GM19025 (cell line): ENCODE results near the gene GPR156.
"Not testable (repeated sequence)": the region's sequence is repeated elsewhere in the genome, so short reads cannot be mapped to it uniquely, and the experiment has no call there.

Source experiments
- ATAC-seq: cut with Tn5 transposase; IDR thresholded peaks from one replicate; pipeline ENCODE4 v1.9.1; 2021; ENCODE audit warnings: mild to moderate bottlenecking, low read depth, moderate library complexity; ENCODE audit not compliant: unreplicated experiment

GPR156 gene

DNA sequence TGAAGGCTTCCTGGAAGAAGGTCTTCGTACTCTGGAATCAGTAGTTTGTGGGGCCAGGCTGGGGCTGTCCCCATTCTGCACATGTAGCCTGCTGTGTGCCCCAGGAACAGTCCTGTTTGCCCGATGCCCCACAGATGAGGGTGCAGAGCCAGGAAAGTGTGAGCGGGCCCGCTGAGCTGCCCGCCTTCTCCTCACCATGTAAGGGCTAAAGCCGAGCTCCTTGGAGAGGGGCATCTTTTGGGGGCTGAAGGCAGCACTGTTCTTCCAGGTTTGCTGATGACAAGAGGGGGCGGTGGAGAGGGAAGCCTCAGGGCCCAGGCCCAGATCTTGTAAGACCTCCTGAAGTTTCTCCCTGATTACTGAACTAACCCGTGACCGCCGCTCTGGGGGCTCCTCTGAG is 117.5 kb downstream of the GPR156 start:
- ATAC-seq: no peak

- ATAC-seq: no peak
Observed at GRCh38 chr3:120163816-120164215, 121.2 kb downstream of the GPR156 start.

GRCh38 chr3:120163026-120163425 is 122.0 kb downstream of the GPR156 start:
- no peak for ATAC-seq

DNA sequence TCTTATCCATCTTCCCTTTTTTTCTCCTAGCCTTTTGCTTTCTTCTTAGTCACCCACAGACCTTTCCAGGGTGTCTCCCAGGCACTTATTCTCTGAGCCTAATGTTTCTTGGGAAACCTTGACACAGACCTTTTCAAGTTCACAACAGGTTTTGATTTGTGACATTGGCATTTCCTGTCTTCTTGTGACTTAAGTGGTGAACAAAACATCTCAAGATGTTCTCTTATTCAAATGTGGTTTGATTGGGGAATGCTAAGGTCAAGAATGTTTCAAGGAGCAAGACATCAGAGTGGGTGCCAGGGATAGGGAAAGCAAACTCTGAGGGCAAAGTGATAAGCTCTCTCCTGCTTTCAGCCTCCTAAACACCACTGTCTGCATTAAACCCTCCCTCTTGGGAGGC is 122.6 kb downstream of the GPR156 start:
- ATAC-seq: no peak

DNA sequence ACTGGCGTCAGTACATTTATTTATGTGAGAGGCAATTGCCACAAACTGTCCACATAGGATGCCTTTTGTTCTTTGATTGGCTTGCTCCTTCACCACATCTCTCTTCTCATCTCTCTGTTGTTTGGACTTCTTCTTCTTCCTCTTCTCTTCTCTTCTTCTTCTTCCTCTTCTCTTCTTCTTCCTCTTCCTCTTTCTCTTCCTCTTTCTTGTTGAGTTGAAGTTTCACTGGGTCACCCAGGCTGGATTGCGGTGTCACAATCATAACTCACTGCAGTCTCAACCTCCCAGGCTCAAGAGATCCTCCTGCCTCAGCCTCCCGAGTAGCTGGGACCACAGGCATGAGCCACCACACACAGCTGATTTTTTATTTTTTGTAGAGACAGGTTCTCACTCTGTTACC is 123.1 kb downstream of the GPR156 start:
- ATAC-seq: no peak

- ATAC-seq: no peak
Observed at GRCh38 chr3:120160050-120160449, 125.0 kb downstream of the GPR156 start.

- no peak for ATAC-seq
Observed at GRCh38 chr3:120157681-120158080, 127.3 kb downstream of the GPR156 start.

DNA sequence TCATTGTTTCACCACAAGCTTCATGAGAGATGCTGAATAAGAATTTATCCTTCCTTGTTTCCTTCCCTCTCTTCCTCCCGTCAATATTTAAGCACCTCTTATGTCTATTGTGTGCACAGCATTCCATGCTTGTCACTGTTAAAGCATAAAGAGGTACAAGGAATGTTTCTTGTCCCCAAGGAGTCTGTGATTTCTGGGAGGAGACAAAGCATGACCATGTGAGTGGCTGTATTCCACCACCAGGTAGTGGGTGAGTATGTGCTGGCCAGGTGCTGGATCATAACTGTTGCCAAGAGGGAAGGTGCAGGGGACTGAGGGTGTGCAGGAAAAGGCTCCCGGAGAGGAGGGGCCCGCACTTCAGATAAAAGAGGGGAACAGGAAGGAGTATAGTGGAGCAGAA is 127.9 kb downstream of the GPR156 start:
- no peak for ATAC-seq

DNA sequence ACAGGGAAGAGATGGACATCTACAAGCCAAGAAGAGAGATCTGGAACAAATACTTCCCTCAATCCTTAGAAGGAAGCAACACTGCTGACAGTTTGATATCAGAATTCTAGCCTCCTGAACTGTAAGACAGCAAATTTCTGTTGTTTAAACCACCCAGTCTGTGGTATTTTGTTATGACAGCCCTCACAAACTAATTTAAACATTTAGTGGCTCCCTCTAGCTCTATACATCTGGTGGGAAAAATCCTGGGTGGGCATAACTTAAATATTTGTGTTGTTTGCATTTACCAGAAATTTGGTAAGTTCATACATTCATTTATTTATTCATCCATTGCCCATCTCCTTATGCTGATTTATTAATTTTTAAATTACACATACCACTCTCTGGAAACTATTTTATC is 128.3 kb downstream of the GPR156 start:
- ATAC-seq: no peak

DNA sequence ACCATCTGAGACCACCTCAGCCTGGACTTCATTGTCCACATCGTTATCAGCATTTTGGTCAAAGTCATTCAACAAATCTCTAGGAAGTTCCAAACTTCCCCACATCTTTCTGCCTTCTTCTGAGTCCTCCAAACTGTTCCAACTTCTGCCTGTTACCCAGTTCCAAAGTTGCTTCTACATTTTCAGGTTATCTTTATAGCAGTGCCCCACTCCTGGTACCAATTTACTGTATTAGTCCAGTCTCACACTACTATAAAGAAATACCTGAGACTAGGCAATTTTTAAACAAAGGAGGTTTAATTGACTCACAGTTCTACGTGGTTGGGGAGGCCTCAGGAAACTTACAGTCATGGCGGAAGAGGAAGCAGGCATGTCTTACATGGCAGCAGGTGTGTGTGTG is 129.3 kb downstream of the GPR156 start:
- not testable (repeated sequence) for ATAC-seq

GRCh38 chr3:120155108-120155507 is 129.9 kb downstream of the GPR156 start:
- ATAC-seq: no peak

DNA sequence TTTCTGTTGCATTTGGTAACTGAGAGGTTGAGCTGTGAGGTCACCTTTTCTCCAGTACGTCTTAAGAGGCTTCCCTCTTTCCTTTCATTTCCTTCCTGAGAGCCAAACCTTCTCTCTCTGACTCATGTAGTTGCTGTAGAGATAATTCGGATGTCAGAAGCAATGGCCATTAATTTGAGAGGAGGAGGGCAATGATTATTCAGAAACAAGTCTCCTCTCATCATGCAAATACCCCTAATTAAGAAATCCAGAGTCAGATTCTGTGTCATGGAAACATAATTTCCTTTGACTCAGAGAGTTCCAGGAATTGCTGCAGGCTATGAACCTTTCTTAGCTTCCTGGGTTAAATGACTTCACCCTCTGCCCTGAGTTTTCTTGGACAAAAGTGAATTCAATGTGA is 131.7 kb downstream of the GPR156 start:
- ATAC-seq: no peak

DNA sequence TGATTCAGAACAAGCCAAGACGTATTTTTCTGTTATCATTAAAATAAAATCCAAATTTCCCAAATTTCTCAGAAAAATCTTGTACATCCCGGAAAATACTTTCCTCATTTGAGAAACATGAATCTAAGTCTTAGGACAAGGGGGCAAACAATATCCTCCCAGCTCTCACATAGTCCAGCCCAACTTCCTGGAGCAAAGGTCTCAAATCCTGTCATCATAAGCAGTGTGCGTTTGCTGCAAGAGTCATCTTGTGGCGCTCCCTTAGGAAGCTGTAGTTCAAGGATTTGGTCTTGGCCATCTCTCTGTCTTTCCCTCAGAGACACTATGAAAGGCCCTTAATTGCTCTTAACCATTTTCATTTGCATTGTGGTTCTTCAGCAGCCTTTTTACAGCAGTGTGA is 133.2 kb downstream of the GPR156 start:
- no peak for ATAC-seq

- no peak for ATAC-seq
Observed at GRCh38 chr3:120148187-120148949, 136.7 kb downstream of the GPR156 start.

GRCh38 chr3:120147072-120147871 is 137.8 kb downstream of the GPR156 start:
- ATAC-seq: no peak

DNA sequence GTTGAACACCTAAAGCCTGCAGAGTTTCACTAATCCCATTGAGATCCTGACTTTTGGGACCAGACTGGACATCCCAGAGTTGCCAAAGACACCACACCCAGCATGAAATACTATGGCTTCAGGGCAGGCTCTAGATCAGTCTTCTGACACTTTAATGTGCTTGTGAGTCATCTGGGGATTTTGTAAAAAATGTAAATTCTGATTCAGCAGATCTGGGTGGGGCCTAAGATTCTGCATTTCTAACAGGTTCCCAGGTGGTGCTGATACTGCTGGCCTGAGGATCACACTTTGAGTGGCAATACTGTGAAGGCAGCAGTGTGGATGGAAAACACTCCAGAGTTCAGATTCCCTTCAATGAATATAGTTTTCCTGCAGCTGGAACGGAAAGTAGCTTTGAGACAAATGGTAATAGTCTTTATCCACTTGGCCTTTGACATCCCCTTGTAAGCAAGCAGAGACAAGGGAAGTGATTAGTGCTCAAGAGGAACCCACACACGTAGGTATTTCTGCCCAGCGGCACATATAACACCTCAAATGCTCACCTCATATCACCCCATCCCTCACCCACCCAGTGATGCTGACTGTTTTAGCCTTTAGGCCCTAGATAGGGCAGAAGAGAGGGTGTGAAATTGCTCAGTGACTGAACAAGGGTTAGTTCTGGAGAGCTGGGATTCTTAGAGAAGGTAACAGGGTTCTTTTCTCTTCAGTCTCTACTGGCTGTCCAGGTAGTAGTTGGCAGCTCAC is 139.3 kb downstream of the GPR156 start:
- ATAC-seq: no peak

GRCh38 chr3:120144267-120144666 is 140.8 kb downstream of the GPR156 start:
- no peak for ATAC-seq

GRCh38 chr3:120143676-120144075 is 141.3 kb downstream of the GPR156 start:
- ATAC-seq: no peak

DNA sequence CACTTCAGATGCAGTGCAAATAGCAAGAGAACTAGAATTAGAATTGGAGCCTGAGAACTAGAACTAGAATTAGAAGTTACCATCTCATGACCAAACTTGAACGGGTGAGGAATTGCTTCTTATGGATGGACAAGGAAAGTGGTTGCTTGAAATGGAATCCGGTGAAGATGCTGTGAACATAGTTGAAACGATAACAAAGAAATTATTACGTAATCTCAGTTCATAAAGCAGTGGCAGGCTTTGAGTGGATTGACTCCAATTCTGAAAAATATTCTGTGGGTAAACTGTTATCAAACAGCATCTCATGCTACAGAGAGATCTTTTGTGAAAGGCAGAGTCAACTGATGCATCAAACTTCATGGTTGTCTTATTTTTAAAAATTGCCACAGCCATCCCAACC is 142.8 kb downstream of the GPR156 start:
- no peak for ATAC-seq

DNA sequence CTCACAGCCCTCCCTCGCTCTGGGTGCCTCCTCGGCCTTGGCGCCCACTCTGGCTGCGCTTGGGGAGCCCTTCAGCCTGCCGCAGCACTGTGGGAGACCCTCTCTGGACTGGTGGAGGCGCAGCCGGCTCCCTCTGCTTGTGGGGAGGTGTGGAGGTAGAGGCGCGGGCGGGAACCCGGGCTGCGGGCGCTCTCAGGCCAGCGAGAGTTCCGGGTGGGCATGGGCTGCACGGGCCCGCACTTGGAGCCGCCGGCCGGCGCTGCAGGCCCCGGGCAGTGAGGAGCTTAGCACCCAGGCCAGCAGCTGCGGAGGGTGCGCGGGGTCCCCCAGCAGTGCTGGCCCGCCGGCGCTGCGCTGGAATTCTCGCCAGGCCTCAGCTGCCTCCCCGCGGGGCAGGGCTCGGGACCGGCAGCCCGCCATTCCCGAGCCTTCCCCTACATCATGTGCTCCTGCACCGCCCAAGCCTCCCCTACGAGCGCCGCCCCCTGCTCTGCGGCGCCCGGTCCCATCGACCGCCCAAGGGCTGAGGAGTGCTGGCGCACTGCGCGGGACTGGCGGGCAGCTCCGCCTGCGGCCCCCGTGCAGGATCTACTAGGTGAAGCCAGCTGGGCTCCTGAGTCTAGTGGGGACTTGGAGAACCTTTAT is 144.8 kb downstream of the GPR156 start:
- no peak for ATAC-seq

DNA sequence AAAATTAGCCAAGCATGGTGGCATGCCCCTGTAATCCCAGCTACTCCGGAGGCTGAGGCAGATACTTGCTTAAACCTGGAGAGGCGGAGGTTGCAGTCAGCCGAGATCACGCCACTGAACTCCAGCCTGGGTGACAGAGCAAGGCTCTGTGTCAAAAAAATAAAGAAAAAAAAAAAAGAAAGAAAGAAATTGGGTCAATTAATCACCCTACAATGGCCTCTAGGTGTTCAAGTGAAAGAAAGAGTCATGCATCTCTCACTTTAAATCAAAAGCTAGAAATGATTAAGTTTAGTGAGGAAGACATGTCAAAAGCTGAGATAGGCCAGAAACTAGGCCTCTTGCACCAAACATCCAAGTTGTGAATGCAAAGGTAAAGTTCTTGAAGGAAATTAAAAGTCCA is 145.9 kb downstream of the GPR156 start:
- ATAC-seq: no peak
